HG03442 (cell line): ENCODE results near the gene OR2F1.
"Not testable (repeated sequence)": the region's sequence is repeated elsewhere in the genome, so short reads cannot be mapped to it uniquely, and the experiment has no call there.

Experiments used
- ATAC-seq: cut with Tn5 transposase; IDR thresholded peaks from one replicate; pipeline ENCODE4 v1.9.1; 2021; ENCODE audit warnings: mild to moderate bottlenecking, moderate library complexity; ENCODE audit not compliant: unreplicated experiment

The OR2F1 gene

DNA sequence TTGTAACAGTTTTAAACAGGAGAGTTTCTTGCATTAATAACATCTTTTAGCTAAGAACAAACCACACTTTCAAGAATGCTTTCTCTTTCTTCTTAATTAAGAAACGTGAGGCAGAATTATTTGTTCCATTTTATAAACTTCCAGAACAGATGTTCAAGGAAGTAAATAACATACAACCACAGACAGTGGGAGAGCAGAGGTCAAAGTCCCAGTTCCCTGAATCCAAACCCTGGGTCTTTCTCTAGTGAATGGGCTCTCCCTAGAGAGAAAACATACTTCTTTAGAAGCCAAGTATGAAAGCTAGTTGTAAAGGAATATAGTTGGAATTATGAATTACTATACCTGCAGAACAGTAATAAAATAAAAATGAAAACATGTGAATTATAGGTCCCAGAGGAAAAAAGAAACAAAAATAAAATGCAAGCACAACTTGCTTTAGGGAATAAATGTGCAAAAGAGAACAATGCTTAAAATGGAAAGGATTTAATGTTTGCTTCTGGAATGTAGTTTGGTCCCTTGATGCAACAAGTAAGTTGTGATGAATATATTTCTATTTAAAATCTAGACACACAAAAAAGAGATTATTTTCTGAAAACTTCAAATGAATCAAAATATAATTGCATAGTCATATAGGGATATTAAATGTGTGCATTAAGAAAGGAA, 51.5 kb downstream of the OR2F1 start:
- no peak for ATAC-seq

DNA sequence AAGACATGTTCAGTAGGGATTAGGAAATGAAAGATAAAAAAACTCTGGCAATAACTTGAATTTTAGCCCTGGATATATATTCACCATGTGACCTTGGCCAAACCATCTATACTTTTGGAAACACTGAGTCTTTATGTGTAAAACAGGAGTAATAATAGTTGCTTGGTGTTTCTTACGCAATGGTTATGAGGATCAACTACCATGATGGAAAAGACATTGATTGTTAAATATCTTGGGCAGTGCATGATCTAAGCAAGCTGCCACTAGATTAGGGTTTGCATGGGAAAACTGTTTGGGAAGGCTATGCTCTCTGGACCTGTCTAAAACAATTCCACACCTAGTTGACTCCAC, 52.0 kb downstream of the OR2F1 start:
- ATAC-seq, result no peak

DNA sequence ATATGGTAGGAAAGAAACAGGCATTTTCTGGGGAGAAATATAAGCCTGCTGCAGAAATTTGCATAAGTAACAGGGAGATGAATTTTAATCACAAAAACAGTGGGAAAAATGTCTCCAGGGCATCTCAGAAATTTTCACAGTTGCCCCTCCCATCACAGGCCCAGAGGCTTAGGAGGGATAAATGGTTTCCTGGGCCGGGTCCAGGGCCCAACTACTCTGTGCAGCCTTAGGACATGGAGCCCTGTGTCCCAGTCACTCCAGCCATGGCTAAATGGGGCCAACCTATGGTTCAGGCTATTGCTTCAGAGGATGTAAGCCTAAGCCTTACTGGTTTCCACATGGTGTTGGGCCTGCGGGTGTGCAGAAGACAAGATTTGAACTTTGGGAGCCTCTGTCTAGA, 54.7 kb downstream of the OR2F1 start:
- no peak for ATAC-seq

DNA sequence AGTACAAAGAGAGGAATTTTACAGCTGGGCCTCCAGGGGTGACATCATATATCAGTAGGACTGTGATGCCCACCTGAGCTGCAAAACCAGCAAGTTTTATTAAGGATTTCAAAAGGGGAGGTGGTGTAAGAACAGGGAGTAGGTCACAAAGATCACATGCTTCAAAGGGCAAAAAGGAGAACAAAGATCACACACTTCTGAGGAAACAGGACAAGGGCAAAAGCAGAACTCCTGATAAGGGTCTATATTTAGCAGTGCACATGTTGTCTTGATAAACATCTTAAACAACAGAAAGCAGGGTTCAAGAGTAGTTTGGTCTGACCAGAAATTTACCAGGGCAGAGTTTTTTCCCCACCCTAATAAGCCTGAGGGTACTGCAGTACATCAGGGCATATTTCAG, 55.4 kb downstream of the OR2F1 start:
- not testable (repeated sequence) for ATAC-seq

DNA sequence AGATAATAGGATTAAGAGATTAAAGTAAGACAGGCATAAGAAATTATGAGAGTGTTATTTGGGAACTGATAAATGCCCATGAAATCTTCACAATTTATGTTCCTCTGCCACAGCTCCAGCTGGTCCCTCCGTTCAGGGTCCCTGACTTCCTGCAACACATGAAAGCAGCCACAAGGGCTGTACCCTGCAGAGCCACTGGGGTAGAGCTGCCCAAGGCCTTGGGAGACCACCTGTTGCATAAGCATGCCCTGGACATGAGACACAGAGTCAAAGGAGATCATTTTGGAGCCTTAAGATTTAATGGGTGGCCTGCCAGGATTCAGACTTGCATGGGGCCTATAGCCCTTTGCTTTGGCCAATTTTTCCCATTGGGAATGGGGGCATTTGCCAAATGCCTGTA, 56.2 kb downstream of the OR2F1 start:
- not testable (repeated sequence) for ATAC-seq

DNA sequence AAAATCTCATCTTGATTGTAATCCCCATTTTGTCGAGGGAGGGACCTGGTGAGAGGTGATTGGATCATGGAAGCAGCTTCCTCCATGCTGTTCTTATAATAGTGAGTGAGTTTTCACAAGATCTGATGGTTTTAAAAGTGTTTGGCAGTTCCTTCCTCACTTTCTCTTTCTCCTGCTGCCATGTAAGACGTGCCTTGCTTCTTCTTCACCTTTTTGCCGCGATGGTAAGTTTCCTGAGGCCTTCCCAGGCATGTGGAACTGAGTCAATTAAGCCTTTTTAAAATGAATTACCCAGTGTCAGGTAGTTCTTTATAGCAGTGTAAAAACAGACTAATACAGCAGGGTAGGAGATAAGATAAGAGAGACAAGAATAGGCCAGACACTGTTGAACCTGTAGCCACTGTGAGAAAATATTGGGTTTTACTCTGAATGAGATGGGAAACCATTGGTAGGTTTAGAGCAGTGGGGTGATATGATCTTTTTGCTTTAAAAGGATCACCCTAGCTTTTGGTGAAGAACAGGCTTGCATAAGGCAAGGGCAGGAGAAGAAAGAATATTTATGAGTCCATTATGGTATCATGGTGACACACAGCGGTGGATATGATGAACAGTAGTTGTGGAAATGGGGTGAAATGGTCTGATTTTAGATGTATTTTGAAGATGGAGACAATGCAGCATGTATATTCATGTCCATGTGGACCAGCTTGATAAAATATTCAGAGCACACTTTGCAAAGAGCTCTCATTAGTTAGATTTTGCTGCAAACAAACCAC, 57.0 kb downstream of the OR2F1 start:
- ATAC-seq, result no peak
